ENCODE results near the gene MLN. TPM values are rescaled to one million over a fixed set of nuclear protein-coding genes. Genes with fewer than 3 reads are reported as not detected.

The MLN gene
- polyA plus RNA-seq, 2 of the 4 experiments (the other 2 are of a cell fraction): not detected

DNA sequence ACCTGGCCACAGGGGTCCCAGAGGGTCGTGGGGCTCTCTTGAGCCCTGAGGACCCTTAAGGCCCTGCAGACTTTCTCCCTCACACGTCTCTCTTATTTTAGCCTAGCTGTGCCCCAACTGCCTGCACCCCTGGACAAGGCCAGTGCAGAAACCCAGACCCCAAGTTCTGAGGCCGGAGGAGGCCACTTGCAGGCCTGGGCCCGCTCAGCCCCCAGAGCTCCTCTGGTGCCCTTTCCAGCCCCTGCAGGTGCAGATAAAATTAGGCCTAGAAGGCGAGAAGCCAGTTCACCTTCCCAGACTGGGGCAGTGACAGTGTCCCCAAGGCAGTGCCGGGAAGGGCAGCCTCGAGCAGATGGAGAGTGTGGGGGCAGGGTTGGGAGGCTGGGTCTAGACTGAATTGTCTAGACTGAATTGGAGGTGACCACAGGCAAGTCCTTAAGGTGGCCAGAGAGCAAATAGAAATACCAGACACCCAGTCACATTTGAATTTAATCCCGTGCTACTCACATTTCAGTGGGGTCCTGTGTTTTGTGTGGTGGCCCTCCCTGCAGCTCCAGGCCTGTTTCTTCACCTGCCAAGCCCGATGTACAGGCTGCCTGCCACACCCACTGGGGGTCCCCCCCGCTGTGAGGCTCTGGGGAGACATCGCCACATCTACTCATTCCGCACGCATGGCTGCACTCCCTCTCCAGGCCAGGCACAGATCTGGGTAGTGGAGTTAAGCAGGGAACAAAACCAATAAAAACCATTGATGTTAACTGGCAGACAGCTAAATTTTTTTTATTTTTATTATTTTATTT is 48.5 kb downstream of the MLN start:
- no peak overlapping the region for H3K4me3 ChIP-seq
- ChIA-PET CTCF (interaction anchor here (1.0 to 2.5 kb wide), 7 partner anchors 10 to 300 kb away, joined by 3 to 14 read pairs (median 3); no protein-coding TSS in a partner anchor), POLR2A (no interaction called here)
- DNase-seq (ENCODE audit: low read depth in 1 of 2, low spot score in 1 of 2) (no peak), ATAC-seq (no peak), FAIRE-seq (no peak)
- H3K27ac ChIP-seq: no peak overlapping the region
- 70% methylated on average over 10 of the region's 13 CpGs for WGBS (ENCODE audit: missing lambda C conversion rate)
- TF ChIP-seq EP300 (IDR thresholded peaks at IDR 0.05) (no peak), HDAC2 (IDR thresholded peaks at IDR 0.05) (no peak), KDM5A (IDR thresholded peaks at IDR 0.05) (no peak), SREBF2 (IDR thresholded peaks at IDR 0.05) (no peak), MYC (IDR thresholded peaks at IDR 0.05; ENCODE audit: borderline replicate concordance, low read length) (no peak), FOXS1 (CRISPR knock-in tag; IDR thresholded peaks at IDR 0.05) (no peak), TFCP2L1 (CRISPR knock-in tag; IDR thresholded peaks at IDR 0.05) (no peak), MAZ (IDR thresholded peaks at IDR 0.05; ENCODE audit: borderline replicate concordance, low read depth, low read length) (no peak), ZNF302 (CRISPR knock-in tag; IDR thresholded peaks at IDR 0.05) (no peak), ESRRA (IDR thresholded peaks at IDR 0.05; ENCODE audit: borderline replicate concordance, low read length) (no peak), POLR2AphosphoS2 (conservative IDR thresholded peaks at IDR 0.05; ENCODE audit: low read length) (no peak), EHMT2 (IDR thresholded peaks at IDR 0.05; ENCODE audit: low read depth) (no peak), HOXB5 (CRISPR knock-in tag; IDR thresholded peaks at IDR 0.05) (no peak), NFE2L2 (conservative IDR thresholded peaks at IDR 0.05; ENCODE audit: low read length) (no peak)
- TF ChIP-seq, protein P1, sequence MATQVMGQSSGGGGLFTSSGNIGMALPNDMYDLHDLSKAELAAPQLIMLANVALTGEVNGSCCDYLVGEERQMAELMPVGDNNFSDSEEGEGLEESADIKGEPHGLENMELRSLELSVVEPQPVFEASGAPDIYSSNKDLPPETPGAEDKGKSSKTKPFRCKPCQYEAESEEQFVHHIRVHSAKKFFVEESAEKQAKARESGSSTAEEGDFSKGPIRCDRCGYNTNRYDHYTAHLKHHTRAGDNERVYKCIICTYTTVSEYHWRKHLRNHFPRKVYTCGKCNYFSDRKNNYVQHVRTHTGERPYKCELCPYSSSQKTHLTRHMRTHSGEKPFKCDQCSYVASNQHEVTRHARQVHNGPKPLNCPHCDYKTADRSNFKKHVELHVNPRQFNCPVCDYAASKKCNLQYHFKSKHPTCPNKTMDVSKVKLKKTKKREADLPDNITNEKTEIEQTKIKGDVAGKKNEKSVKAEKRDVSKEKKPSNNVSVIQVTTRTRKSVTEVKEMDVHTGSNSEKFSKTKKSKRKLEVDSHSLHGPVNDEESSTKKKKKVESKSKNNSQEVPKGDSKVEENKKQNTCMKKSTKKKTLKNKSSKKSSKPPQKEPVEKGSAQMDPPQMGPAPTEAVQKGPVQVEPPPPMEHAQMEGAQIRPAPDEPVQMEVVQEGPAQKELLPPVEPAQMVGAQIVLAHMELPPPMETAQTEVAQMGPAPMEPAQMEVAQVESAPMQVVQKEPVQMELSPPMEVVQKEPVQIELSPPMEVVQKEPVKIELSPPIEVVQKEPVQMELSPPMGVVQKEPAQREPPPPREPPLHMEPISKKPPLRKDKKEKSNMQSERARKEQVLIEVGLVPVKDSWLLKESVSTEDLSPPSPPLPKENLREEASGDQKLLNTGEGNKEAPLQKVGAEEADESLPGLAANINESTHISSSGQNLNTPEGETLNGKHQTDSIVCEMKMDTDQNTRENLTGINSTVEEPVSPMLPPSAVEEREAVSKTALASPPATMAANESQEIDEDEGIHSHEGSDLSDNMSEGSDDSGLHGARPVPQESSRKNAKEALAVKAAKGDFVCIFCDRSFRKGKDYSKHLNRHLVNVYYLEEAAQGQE (IDR thresholded peaks at IDR 0.05): no peak
- TF ChIP-seq, protein P2, sequence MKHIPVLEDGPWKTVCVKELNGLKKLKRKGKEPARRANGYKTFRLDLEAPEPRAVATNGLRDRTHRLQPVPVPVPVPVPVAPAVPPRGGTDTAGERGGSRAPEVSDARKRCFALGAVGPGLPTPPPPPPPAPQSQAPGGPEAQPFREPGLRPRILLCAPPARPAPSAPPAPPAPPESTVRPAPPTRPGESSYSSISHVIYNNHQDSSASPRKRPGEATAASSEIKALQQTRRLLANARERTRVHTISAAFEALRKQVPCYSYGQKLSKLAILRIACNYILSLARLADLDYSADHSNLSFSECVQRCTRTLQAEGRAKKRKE (CRISPR knock-in tag; IDR thresholded peaks at IDR 0.05; ENCODE audit: low read depth): no peak
- TF ChIP-seq, protein P3, sequence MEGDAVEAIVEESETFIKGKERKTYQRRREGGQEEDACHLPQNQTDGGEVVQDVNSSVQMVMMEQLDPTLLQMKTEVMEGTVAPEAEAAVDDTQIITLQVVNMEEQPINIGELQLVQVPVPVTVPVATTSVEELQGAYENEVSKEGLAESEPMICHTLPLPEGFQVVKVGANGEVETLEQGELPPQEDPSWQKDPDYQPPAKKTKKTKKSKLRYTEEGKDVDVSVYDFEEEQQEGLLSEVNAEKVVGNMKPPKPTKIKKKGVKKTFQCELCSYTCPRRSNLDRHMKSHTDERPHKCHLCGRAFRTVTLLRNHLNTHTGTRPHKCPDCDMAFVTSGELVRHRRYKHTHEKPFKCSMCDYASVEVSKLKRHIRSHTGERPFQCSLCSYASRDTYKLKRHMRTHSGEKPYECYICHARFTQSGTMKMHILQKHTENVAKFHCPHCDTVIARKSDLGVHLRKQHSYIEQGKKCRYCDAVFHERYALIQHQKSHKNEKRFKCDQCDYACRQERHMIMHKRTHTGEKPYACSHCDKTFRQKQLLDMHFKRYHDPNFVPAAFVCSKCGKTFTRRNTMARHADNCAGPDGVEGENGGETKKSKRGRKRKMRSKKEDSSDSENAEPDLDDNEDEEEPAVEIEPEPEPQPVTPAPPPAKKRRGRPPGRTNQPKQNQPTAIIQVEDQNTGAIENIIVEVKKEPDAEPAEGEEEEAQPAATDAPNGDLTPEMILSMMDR (IDR thresholded peaks at IDR 0.05): no peak
- TF ChIP-seq, protein P4, sequence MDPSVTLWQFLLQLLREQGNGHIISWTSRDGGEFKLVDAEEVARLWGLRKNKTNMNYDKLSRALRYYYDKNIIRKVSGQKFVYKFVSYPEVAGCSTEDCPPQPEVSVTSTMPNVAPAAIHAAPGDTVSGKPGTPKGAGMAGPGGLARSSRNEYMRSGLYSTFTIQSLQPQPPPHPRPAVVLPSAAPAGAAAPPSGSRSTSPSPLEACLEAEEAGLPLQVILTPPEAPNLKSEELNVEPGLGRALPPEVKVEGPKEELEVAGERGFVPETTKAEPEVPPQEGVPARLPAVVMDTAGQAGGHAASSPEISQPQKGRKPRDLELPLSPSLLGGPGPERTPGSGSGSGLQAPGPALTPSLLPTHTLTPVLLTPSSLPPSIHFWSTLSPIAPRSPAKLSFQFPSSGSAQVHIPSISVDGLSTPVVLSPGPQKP (IDR thresholded peaks at IDR 0.05; ENCODE audit: low read depth, low read length): no peak
- TF ChIP-seq, protein P5, sequence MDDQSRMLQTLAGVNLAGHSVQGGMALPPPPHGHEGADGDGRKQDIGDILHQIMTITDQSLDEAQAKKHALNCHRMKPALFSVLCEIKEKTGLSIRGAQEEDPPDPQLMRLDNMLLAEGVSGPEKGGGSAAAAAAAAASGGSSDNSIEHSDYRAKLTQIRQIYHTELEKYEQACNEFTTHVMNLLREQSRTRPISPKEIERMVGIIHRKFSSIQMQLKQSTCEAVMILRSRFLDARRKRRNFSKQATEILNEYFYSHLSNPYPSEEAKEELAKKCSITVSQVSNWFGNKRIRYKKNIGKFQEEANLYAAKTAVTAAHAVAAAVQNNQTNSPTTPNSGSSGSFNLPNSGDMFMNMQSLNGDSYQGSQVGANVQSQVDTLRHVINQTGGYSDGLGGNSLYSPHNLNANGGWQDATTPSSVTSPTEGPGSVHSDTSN (IDR thresholded peaks at IDR 0.05): no peak
- H3K4me2 ChIP-seq: no peak overlapping the region
- H3K9me3 ChIP-seq: no peaks in the 10 kb centered on the region
- H3K4me1 ChIP-seq: peaks cover 13% of the 10 kb centered on the region
